ENCODE measurements around the gene KRTAP12-3.
"Not testable (repeated sequence)": the region's sequence is repeated elsewhere in the genome, so short reads cannot be mapped to it uniquely, and the experiment has no call there.

Gene KRTAP12-3

DNA sequence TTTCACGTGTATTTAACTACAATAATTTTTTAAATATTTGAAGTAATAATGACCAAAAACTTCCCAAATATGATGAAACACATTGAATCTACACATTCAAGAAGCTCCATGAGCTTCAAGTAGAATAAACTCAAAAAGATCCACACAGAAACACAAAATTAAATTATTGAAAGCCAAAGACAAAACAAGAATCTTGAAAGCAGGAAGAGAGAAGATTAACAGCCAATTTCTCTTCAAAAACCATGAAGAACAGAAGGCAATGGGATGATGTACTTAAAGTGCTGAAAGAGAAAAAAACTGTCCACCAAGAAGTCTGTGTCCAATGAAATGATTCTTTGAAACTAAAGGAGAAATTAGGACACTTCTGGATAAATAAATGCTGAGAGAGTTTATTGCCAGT lies 25.7 kb upstream of the KRTAP12-3 start:
- no peak overlapping the region for H2BK120ac ChIP-seq (ENCODE audit: low read depth, low read length)
- no peak overlapping the region for H2AK5ac ChIP-seq (ENCODE audit: low read depth, low read length)
- no peak overlapping the region for H3K4ac ChIP-seq (ENCODE audit: low read length)
- no peak overlapping the region for H3K14ac ChIP-seq (ENCODE audit: low read length)
- H3K4me1 ChIP-seq (ENCODE audit: control insufficient read depth in 2 of 2, insufficient read depth in 1 of 2, low read depth in 1 of 2, low read length in 2 of 2), result peaks cover 0 to 3% of the 10 kb centered on the region in 2 donors
- no peak overlapping the region for H3K9ac ChIP-seq (ENCODE audit: low read depth, low read length, poor library complexity)
- H3K79me1 ChIP-seq (ENCODE audit: low read depth, low read length), result no peaks in the 10 kb centered on the region
- H2AFZ ChIP-seq (ENCODE audit: low read length), result no peak overlapping the region
- no peak overlapping the region for H3K23ac ChIP-seq (ENCODE audit: low read depth, low read length, poor library complexity)
- peaks cover 0 to 3% of the 10 kb centered on the region in 2 donors for H3K9me3 ChIP-seq (replicated peaks in 1 of 2; ENCODE audit: control insufficient read depth in 2 of 2, insufficient read depth in 1 of 2, low read depth in 1 of 2, low read length in 2 of 2)
- no peak overlapping the region for H3K27ac ChIP-seq (replicated peaks; ENCODE audit: low read length)
- no peak overlapping the region for H4K8ac ChIP-seq (ENCODE audit: low read depth, low read length)
- no peaks in the 10 kb centered on the region for H3K27me3 ChIP-seq (ENCODE audit: control insufficient read depth in 3 of 3, insufficient read depth in 3 of 3, low read depth in 1 of 3, low read length in 3 of 3)
- no peak overlapping the region for H2BK15ac ChIP-seq (ENCODE audit: low read length)
- H3K4me3 ChIP-seq (ENCODE audit: low read length in 2 of 2), result no peak overlapping the region
- H3K36me3 ChIP-seq (replicated peaks in 1 of 2; ENCODE audit: control insufficient read depth in 2 of 2, insufficient read depth in 2 of 2, low read length in 2 of 2), result no peaks in the 10 kb centered on the region
- DNase-seq (ENCODE audit: low spot score), result no peak
- no peak overlapping the region for H2BK12ac ChIP-seq (ENCODE audit: low read length)
- WGBS, 2 donors (ENCODE audit: extremely low coverage in 2 of 2, insufficient read length in 2 of 2, insufficient replicate concordance in 1 of 2), result no CpG with 5 or more reads among the region's 1 CpG
- no peak overlapping the region for H3K4me2 ChIP-seq (ENCODE audit: insufficient read depth, low read length, poor library complexity, severe bottlenecking)
- H3K18ac ChIP-seq (ENCODE audit: low read length), result no peak overlapping the region
- H4K91ac ChIP-seq (ENCODE audit: low read depth, low read length, poor library complexity), result no peak overlapping the region
- no peak overlapping the region for H2BK5ac ChIP-seq (ENCODE audit: low read length)

DNA sequence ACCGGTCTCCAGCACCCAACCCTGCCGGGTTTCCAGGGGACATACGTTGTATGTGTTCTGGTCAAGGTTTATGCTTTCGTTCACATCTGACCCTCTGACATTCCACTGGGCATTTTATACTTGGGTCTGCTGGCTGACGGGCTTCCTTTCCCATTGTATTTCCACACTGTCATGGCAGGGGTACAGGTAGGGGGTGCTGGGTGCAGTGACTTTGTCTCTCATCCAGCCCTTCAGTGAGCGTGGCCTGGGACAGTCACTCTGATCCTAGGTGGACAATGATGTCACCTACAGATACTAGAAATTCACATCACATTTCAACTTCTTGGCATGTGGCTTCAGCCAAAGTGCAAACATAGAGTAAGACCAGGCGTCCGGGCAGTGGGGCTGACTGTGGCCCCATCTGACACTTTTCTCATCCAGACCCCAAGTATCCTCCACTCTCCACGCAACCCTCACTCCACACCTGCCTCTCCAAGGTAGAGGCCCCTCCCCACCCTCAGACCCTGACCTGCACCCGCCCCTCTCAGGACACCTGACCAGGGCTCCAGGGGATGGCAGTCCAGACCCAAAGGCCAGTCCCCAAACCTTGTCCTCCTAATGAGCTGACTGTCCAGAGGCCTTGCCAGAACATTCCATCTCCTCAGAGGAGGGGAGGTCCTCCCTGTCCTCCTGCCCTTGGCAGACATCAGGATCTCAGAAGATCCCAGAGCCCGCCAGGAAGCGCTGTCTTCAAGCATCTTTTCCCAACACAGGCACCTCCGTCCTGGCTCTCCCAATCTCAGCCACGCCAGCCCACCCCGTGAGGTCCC lies 21.3 kb upstream of the KRTAP12-3 start:
- Histone ChIP-seq H3K36me3 (replicated peaks in 1 of 2; ENCODE audit: control insufficient read depth in 2 of 2, insufficient read depth in 2 of 2, low read length in 2 of 2) (no peaks in the 10 kb centered on the region), H2BK15ac (ENCODE audit: low read length) (peak overlapping the region; percentile 96), H3K4me3 (ENCODE audit: low read length in 2 of 2) (no peak overlapping the region), H3K4ac (ENCODE audit: low read length) (no peak overlapping the region), H4K8ac (ENCODE audit: low read depth, low read length) (no peak overlapping the region), H3K4me2 (ENCODE audit: insufficient read depth, low read length, poor library complexity, severe bottlenecking) (no peak overlapping the region), H3K9me3 (replicated peaks in 1 of 2; ENCODE audit: control insufficient read depth in 2 of 2, insufficient read depth in 1 of 2, low read depth in 1 of 2, low read length in 2 of 2) (peaks cover 3% of the 10 kb centered on the region in 2 donors), H3K27me3 (ENCODE audit: control insufficient read depth in 3 of 3, insufficient read depth in 3 of 3, low read depth in 1 of 3, low read length in 3 of 3) (no peaks in the 10 kb centered on the region), H2BK12ac (ENCODE audit: low read length) (peak overlapping the region; percentile 99), H3K9ac (ENCODE audit: low read depth, low read length, poor library complexity) (no peak overlapping the region), H2AFZ (ENCODE audit: low read length) (peak overlapping the region; percentile 90), H2AK5ac (ENCODE audit: low read depth, low read length) (peak overlapping the region; percentile 59), H3K23ac (ENCODE audit: low read depth, low read length, poor library complexity) (no peak overlapping the region), H3K4me1 (ENCODE audit: control insufficient read depth in 2 of 2, insufficient read depth in 1 of 2, low read depth in 1 of 2, low read length in 2 of 2) (peaks cover 5 to 11% of the 10 kb centered on the region in 2 donors), H3K18ac (ENCODE audit: low read length) (peak overlapping the region; percentile 44), H3K14ac (ENCODE audit: low read length) (no peak overlapping the region), H4K91ac (ENCODE audit: low read depth, low read length, poor library complexity) (no peak overlapping the region), H2BK5ac (ENCODE audit: low read length) (no peak overlapping the region), H3K79me1 (ENCODE audit: low read depth, low read length) (no peaks in the 10 kb centered on the region), H2BK120ac (ENCODE audit: low read depth, low read length) (no peak overlapping the region), H3K27ac (replicated peaks; ENCODE audit: low read length) (no peak overlapping the region)
- no CpG with 5 or more reads among the region's 15 CpGs for WGBS, 2 donors (ENCODE audit: extremely low coverage in 2 of 2, insufficient read length in 2 of 2, insufficient replicate concordance in 1 of 2)
- no peak for DNase-seq (ENCODE audit: low spot score)

DNA sequence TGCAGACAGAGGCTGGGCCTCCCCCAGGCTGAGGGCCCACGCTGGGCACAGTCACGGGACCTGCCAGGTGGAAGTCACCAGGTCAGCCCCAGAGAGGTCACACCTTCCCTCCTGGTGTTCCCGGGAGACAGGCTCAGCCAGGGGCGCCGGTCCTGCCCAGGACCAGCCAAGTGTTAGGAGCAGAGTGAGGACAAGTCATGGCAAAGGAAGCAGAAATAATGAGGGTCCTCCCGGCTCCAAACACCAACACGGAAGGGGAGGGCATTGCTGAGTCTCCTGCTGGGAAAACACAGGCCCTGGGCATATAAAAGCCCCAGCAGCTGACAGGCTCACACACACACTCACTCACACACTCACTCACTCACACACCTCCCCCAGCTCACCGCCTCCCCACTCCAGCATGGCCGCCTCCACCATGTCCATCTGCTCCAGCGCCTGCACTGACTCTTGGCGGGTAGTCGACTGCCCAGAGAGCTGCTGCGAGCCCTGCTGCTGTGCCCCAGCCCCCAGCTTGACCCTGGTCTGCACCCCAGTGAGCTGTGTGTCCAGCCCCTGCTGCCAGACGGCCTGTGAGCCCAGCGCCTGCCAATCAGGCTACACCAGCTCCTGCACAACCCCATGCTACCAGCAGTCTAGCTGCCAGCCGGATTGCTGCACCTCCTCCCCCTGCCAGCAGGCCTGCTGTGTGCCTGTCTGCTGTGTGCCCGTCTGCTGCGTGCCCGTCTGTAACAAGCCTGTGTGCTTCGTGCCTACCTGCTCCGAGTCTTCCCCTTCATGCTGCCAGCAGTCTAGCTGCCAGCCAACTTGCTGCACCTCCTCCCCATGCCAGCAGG lies 20.5 kb upstream of the KRTAP12-3 start, which contains the start of gene KRTAP10-10:
KRTAP10-10 (plus strand) TSS at position 339 of the 833 bp plus-strand sequence; CDS start at position 401, 62 bp downstream.
- Histone ChIP-seq H3K18ac (ENCODE audit: low read length) (peak within 1 kb of the TSS; percentile 44), H3K79me1 (ENCODE audit: low read depth, low read length) (no peaks in the 10 kb centered on the region), H3K27me3 (ENCODE audit: control insufficient read depth in 3 of 3, insufficient read depth in 3 of 3, low read depth in 1 of 3, low read length in 3 of 3) (no peaks in the 10 kb centered on the region), H3K36me3 (replicated peaks in 1 of 2; ENCODE audit: control insufficient read depth in 2 of 2, insufficient read depth in 2 of 2, low read length in 2 of 2) (no peaks in the 10 kb centered on the region), H2BK12ac (ENCODE audit: low read length) (peak within 1 kb of the TSS; percentile 99), H2AFZ (ENCODE audit: low read length) (peak within 1 kb of the TSS; percentile 90), H2BK15ac (ENCODE audit: low read length) (peak within 1 kb of the TSS; percentile 96), H4K91ac (ENCODE audit: low read depth, low read length, poor library complexity) (no peak within 1 kb of the TSS), H2BK120ac (ENCODE audit: low read depth, low read length) (no peak within 1 kb of the TSS), H3K4me1 (ENCODE audit: control insufficient read depth in 2 of 2, insufficient read depth in 1 of 2, low read depth in 1 of 2, low read length in 2 of 2) (peaks cover 5 to 11% of the 10 kb centered on the region in 2 donors), H3K23ac (ENCODE audit: low read depth, low read length, poor library complexity) (peak within 1 kb of the TSS; percentile 29), H3K9me3 (replicated peaks in 1 of 2; ENCODE audit: control insufficient read depth in 2 of 2, insufficient read depth in 1 of 2, low read depth in 1 of 2, low read length in 2 of 2) (peaks cover 2 to 3% of the 10 kb centered on the region in 2 donors), H3K4me2 (ENCODE audit: insufficient read depth, low read length, poor library complexity, severe bottlenecking) (no peak within 1 kb of the TSS), H3K27ac (replicated peaks; ENCODE audit: low read length) (no peak within 1 kb of the TSS), H3K4ac (ENCODE audit: low read length) (no peak within 1 kb of the TSS), H3K9ac (ENCODE audit: low read depth, low read length, poor library complexity) (peak within 1 kb of the TSS; percentile 63), H3K14ac (ENCODE audit: low read length) (no peak within 1 kb of the TSS), H2BK5ac (ENCODE audit: low read length) (no peak within 1 kb of the TSS), H3K4me3 (ENCODE audit: low read length in 2 of 2) (no peak within 1 kb of the TSS), H2AK5ac (ENCODE audit: low read depth, low read length) (peak within 1 kb of the TSS; percentile 59), H4K8ac (ENCODE audit: low read depth, low read length) (no peak within 1 kb of the TSS)
- no peak for DNase-seq (ENCODE audit: low spot score)
- no CpG with 5 or more reads among the region's 21 CpGs for WGBS, 2 donors (ENCODE audit: extremely low coverage in 2 of 2, insufficient read length in 2 of 2, insufficient replicate concordance in 1 of 2)

DNA sequence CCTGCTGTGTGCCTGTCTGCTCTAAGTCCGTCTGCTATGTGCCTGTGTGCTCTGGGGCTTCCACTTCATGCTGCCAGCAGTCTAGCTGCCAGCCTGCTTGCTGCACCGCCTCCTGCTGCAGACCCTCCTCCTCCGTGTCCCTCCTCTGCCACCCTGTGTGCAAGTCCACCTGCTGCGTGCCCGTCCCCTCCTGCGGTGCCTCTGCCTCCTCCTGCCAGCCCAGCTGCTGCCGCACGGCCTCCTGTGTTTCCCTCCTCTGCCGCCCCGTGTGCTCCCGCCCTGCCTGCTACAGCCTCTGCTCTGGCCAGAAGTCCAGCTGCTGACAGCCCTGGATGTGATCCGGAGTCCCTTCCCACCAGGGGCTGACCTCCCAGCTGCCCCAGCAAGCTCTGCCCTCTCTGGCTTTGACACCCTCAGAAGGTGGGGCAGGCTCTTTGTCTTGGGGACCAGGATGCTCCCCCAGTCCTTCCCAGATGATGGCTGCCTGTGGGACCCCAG lies 19.8 kb upstream of the KRTAP12-3 start:
- not testable (repeated sequence) for H3K4ac ChIP-seq (ENCODE audit: low read length)
- no CpG with 5 or more reads among the region's 12 CpGs for WGBS, 2 donors (ENCODE audit: extremely low coverage in 2 of 2, insufficient read length in 2 of 2, insufficient replicate concordance in 1 of 2)

More for the DNA sequence above, 19.8 kb upstream of the KRTAP12-3 start:
- not testable (repeated sequence) for H3K27me3 ChIP-seq (ENCODE audit: control insufficient read depth in 3 of 3, insufficient read depth in 3 of 3, low read depth in 1 of 3, low read length in 3 of 3); H3K4me3 ChIP-seq (ENCODE audit: low read length in 2 of 2); H3K4me2 ChIP-seq (ENCODE audit: insufficient read depth, low read length, poor library complexity, severe bottlenecking); H2BK15ac ChIP-seq (ENCODE audit: low read length); H2BK5ac ChIP-seq (ENCODE audit: low read length); H3K14ac ChIP-seq (ENCODE audit: low read length); H3K9me3 ChIP-seq (replicated peaks in 1 of 2; ENCODE audit: control insufficient read depth in 2 of 2, insufficient read depth in 1 of 2, low read depth in 1 of 2, low read length in 2 of 2); H4K91ac ChIP-seq (ENCODE audit: low read depth, low read length, poor library complexity); H3K36me3 ChIP-seq (replicated peaks in 1 of 2; ENCODE audit: control insufficient read depth in 2 of 2, insufficient read depth in 2 of 2, low read length in 2 of 2); H3K27ac ChIP-seq (replicated peaks; ENCODE audit: low read length); H3K18ac ChIP-seq (ENCODE audit: low read length); DNase-seq (ENCODE audit: low spot score); H3K79me1 ChIP-seq (ENCODE audit: low read depth, low read length); H2AK5ac ChIP-seq (ENCODE audit: low read depth, low read length); H4K8ac ChIP-seq (ENCODE audit: low read depth, low read length); H2BK120ac ChIP-seq (ENCODE audit: low read depth, low read length); H3K23ac ChIP-seq (ENCODE audit: low read depth, low read length, poor library complexity)
- Histone ChIP-seq H2AFZ (ENCODE audit: low read length) (peak overlapping the region; percentile 90), H3K9ac (ENCODE audit: low read depth, low read length, poor library complexity) (peak overlapping the region; percentile 63), H3K4me1 (ENCODE audit: control insufficient read depth in 2 of 2, insufficient read depth in 1 of 2, low read depth in 1 of 2, low read length in 2 of 2) (peaks cover 5 to 11% of the 10 kb centered on the region in 2 donors), H2BK12ac (ENCODE audit: low read length) (peak overlapping the region; percentile 67)
